AG08395 (cell line): ENCODE data around the gene MYOZ3.
A peak's percentile ranks its signal among the peaks of the same experiment; 100 is the strongest.

Source experiments
- DNase-seq: peaks from one replicate; pipeline ENCODE4 v3.0.0; 2012; ENCODE audit warnings: mixed read lengths, low spot score

The MYOZ3 gene

GRCh38 chr5:150627731-150628545, 33.1 kb upstream of the MYOZ3 start:
- DNase-seq = peak; percentile 73

GRCh38 chr5:150628936-150629485, 32.0 kb upstream of the MYOZ3 start:
- no peak for DNase-seq

GRCh38 chr5:150630016-150630415, 31.0 kb upstream of the MYOZ3 start:
- DNase-seq = no peak

- no peak for DNase-seq
Measured at GRCh38 chr5:150630461-150631325, 30.4 kb upstream of the MYOZ3 start.

- DNase-seq = no peak
Measured at GRCh38 chr5:150631326-150631701, 29.7 kb upstream of the MYOZ3 start.

- DNase-seq = no peak
Measured at GRCh38 chr5:150632305-150633160, 28.5 kb upstream of the MYOZ3 start.

GRCh38 chr5:150633429-150633828, 27.6 kb upstream of the MYOZ3 start:
- no peak for DNase-seq

GRCh38 chr5:150636391-150637244, 24.4 kb upstream of the MYOZ3 start:
- DNase-seq = peak; percentile 63

- DNase-seq = peak; percentile 88
Measured at GRCh38 chr5:150637245-150638052, 23.6 kb upstream of the MYOZ3 start.

GRCh38 chr5:150638053-150638444, 23.0 kb upstream of the MYOZ3 start:
- DNase-seq = no peak

- DNase-seq = no peak
Measured at GRCh38 chr5:150638488-150639376, 22.3 kb upstream of the MYOZ3 start.

- DNase-seq = no peak
Measured at GRCh38 chr5:150639377-150639692, 21.7 kb upstream of the MYOZ3 start.

- DNase-seq = no peak
Measured at GRCh38 chr5:150639751-150640150, 21.3 kb upstream of the MYOZ3 start.

- DNase-seq = peak; percentile 88
Measured at GRCh38 chr5:150640311-150641005, 20.6 kb upstream of the MYOZ3 start, which contains the start of gene SYNPO. Gene SYNPO (plus strand): TSS chr5:150640660. CDS start chr5:150648276, 7,616 bp downstream.

GRCh38 chr5:150641006-150641570, 20.0 kb upstream of the MYOZ3 start:
- peak; percentile 47 for DNase-seq

GRCh38 chr5:150641824-150642566, 19.1 kb upstream of the MYOZ3 start:
- no peak for DNase-seq

GRCh38 chr5:150642567-150642927, 18.5 kb upstream of the MYOZ3 start:
- DNase-seq = peak; percentile 88
